ENCODE results near the gene POU6F2.

Gene POU6F2

DNA sequence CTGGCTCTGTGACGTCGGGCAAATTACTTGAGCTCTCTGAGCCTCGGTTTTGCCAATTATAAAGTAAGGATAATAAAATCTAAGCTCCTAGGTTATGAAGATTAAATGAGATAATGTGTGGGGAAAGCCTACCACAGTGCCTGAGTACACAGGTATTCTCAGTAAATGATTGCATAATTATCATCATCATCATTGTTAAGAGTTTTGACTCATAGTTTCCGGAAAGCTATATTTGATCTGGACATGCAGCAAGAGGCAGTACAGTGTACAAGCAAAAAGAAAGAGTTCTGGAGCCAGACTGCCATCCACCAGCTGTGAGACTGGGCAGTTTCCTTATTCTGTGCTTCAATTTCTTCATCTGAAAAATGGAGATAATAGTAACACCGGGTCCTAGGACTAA, 432.9 kb downstream of the POU6F2 start:
- no peak for DNase-seq

- peak; percentile 42 for DNase-seq
These were observed 436.0 kb downstream of the POU6F2 start for GRCh38 chr7:39413636-39414223.

GRCh38 chr7:39414224-39415035, 436.7 kb downstream of the POU6F2 start:
- peak; percentile 67 for DNase-seq

- no peak for DNase-seq
These were observed 437.5 kb downstream of the POU6F2 start for GRCh38 chr7:39415091-39415787.

DNA sequence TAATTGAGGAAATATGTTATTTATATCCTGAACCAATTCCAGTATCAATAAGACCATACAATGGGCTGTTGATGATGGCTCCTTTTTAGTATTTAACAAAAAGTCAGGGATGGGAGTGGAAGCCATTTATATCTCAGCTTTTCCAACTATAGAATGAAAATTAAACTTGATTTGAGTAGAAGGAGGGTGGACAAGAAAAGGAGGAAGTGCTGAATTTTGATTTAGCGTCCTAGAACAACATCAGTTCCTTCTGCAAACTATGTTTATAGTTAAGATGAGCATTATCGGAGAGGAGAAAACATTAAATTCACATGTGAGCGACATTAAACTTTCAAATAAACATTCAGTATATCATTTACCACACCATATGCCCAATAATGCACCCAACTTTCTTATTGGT, 439.2 kb downstream of the POU6F2 start:
- no peak for DNase-seq

- no peak for DNase-seq
These were observed 439.9 kb downstream of the POU6F2 start for GRCh38 chr7:39417642-39418041.

DNA sequence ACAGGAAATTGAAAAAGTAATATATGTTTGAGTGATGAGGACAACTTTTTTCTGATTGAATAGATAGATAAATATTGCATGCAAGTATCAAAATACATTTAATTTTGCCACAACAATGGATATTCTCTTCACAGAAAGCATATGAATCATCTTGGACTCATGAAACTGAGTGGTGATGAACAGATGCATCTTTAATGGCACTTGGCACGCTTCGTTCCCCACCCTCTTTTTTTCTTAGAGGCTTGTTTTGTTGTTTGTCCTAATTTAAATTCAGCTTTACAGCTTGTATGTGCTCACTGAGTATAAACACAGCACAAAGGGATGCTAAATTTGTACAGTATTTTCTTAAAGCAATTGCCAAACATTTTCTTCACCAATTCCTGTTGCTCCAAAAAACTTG, 443.5 kb downstream of the POU6F2 start:
- DNase-seq, result no peak

DNA sequence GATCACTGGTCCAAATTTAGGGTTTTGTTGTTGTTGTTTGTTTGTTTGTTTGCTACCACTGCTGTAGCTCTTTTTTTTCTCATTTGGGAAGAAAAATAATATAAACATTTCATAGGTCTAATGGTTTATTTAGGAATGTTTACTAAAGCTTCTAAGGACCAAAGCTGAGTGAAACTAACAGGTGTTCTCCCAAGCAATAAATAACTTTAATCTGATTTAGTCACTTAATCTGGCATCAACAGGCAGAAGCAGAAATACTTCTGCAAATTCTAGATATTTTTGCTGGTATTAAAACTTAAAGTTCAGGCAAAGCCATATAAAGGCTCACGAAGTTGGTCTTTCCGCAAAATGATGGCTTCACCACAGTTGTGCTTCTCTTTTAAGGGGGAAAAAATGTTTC, 444.0 kb downstream of the POU6F2 start:
- DNase-seq, result no peak

DNA sequence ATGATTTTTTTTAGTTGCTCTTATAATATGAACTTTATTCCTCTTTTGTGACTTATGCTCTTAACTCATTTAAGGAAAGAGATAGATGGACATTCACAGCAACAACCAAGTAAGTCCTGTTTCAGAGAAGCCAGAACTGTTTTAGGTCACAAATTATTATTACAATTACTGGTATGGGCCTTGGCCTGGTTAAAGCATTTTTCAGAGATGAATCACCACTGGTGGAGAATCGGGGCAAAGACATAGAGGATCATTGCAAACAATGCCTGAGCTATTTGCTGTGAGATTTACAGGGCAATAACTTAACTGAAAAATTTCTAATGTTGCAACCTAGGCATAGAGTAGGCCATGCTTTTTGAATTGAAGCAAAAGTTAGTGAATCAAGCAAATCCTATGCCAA, 450.5 kb downstream of the POU6F2 start:
- DNase-seq, result peak; percentile 89

DNA sequence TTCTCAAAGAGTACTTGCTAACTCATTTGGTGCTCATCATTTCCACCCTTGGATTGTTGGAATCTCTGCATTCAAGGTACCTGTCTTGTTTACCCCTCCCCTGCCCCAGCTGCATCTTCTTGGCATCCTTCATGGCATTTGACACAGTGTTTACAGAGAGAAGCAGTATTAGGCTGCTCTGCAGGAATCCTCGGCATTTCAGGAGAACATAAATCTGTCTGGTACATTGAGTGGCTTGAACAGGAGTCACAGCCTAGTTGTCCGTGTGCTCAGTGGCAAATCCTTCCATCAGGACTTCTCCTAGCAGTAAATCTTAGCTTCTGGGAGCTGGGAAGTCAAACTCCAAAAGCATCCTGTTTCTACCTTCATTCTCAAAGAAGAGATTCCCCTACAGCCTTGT, 451.7 kb downstream of the POU6F2 start:
- DNase-seq, result no peak

- no peak for DNase-seq
These were observed 452.7 kb downstream of the POU6F2 start for GRCh38 chr7:39430441-39430840.

DNA sequence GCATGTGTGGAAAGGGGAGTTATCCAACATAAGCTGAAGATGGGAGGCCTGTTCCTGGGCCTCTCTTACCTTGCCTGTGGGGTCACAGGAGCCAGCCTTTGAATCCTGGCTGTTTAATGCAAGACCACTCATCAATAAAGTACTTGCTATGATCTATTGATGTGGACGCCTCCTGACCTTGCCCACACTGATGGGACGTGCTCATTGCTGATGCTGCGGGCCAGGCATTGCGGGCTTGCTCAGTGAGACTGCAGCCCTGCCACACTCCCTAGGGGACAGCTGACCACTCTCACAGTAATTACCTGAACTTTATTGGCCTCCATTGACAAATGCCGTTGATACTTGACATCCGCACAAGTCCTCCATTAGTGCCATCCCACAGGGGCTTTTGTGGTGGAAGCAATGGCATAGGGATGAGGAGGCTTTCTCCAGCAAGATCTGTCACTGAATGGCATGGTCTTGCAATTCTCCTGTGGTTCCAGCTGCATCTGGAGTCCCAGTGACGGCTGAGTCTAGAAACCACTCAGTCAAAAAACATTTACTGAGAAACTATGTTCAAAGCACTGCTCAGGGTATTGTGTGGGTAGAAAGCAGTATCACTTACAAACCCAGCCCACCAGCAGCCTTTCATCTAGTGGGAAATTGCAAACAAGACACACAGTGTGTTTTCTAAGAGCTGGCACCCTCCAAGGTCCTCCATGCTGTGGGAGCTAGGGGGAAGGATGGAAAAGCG, 453.4 kb downstream of the POU6F2 start:
- DNase-seq, result no peak

GRCh38 chr7:39432368-39432767, 454.7 kb downstream of the POU6F2 start:
- no peak for DNase-seq

- DNase-seq, result no peak
These were observed 455.2 kb downstream of the POU6F2 start for GRCh38 chr7:39432807-39433416.

DNA sequence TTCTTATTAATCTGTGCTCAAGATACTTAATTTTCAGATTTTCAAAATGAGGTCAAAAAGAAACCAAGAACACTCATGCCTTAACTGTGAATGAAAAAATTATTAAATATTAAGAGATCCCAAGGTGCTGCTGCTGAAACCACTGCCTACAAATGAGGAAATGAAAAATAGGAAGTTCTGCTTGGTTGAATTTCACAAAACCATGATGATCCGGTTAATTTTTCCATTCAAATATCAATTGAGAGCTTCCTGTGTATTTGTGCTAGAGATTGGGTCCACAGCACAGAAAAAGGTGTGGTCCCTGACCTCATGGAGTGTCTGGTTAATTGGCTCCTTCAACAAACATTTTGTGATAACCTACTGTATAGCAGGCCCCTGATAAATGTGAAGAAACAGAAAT, 455.8 kb downstream of the POU6F2 start:
- DNase-seq, result no peak

DNA sequence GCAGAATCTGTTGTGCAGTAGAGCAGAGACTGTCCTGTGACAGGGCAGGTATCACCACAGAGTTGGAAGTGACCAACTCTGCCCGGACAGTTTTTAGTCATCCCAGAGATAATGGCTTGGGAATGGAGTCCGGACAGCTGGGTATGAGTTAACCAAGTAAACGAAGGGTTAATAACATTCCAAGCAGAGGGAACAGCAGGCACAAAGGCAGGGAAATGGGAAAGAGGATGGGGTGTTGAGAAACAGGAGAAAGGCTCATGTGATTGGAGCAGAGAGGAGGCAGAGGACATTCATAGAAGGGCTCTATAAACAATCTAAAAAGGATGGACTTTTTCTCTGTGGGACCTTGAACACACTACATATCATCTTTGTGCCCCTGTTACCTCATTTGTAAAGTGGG, 456.3 kb downstream of the POU6F2 start:
- DNase-seq, result no peak

- DNase-seq, result no peak
These were observed 468.8 kb downstream of the POU6F2 start for GRCh38 chr7:39446546-39446945.

DNA sequence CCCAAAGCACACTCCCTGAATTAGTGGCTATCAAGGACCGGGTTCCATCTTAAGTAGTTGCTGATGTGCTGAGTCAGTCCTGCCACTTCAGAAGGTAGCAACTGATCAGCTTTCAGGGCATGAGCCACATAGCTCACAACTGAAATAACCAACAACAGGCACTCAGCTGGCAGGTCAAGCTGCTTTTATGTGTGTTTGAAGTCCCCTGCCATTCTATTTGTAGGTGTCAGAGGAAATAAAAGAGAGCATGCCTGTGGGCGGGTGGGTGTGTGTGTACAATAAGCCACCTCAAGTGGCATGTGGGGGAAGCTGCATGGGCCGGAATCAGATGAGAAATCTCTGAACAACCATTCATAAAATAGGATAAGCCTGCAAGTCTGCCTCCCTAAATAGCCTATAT, 474.2 kb downstream of the POU6F2 start:
- no peak for DNase-seq

DNA sequence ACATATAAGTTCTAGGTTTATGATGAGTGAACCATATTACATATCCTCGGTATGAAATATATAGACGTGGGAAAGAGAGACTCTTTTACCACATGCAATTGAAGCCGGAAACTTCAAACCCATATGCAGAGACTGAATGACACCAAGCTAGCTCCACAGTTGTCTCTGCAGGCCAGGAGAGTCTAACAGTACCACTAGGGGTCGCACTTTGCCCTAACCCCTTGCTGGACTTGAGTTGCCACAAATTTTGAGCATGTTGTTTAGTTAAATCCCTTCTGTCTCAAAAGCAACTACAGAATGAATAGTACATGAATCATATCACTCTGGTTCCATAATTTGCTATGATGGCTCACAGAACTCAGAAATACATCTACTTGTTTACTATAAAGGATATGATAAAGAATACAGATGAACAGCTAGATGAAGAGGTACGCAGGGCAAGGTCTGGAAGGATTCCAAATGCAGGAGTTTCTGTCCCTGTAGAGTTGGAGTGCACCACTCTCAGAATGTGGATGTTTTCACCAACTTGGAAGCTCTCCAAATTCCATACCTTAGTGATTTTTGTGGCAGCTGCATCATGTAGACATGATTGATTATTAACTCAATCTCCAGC, 476.1 kb downstream of the POU6F2 start:
- peak; percentile 62 for DNase-seq

DNA sequence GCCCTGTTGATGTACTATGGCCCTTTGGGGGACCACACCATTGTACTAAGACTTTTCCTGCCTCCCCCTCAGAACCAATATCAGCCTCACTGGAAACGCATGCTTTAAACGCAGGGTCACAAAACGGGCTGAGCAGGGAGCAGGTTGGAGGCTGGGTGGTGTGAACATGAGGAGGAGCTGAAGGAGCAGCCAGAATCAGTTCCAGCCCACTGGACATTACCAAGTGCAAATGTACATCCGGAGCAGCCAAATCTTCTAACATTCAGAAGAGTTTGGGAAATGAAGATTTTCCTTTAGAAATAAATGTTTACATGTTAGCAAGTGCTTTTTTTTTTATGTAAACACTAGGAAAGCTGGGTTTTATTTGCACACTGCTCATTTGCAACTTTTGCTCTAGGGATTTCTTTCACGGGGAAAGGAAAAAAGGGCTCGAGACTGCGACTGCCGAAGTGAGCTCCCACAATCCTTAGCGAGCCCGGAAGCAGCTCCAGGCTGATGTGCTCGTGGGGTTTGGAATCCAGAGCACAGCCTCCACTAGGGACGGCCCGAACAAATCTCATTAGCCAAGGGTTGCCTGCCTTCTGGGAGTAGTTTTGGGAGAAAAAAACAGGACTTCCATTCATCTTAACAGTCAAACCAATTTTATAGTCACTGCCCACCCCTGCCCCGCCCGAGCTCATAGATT, 480.5 kb downstream of the POU6F2 start:
- DNase-seq, result no peak

- DNase-seq, result no peak
These were observed 481.9 kb downstream of the POU6F2 start for GRCh38 chr7:39459636-39460035.

DNA sequence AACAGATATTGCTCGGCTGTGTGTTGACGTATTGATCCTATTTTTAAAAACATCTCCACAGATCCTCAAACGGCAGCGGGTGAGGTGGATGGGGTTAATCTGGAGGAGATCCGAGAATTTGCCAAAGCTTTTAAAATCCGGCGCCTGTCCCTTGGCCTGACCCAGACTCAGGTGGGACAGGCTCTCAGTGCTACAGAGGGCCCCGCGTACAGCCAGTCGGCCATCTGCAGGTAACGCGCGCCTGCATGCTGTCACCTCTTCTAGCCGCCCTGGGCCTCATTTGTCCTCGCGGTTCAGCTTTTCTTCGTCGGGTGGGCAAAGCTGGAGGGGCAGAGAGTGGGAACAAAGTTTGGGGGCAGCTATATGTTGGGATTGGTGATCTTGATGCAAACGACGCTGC, 482.8 kb downstream of the POU6F2 start:
- no peak for DNase-seq

All from fibroblast of skin of scalp (primary cell).